GM13976 (cell line): ENCODE results near the gene SDR39U1.

Source experiments
- DNase-seq: peaks from one replicate; pipeline ENCODE4 v3.0.0; 2012; ENCODE audit warnings: low spot score
- CTCF ChIP-seq: IDR thresholded peaks from 2 replicates; pipeline ENCODE4 v1.5.1; 2012; ENCODE audit warnings: borderline replicate concordance, mild to moderate bottlenecking; ENCODE audit not compliant: insufficient read depth; ENCODE audit errors: extremely low read depth, missing control alignments, control extremely low read depth
- in situ Hi-C: fragments of 300-500 bp; cut with MboI; formaldehyde crosslinking; loops from one replicate; pipeline ENCODE4 v1.12.0; 2022; ENCODE audit warnings: low sequenced_read_pairs, mixed read lengths, inconsistent platforms; ENCODE audit not compliant: unreplicated experiment

Gene SDR39U1

GRCh38 chr14:24422694-24423601, 19.6 kb downstream of the SDR39U1 start:
- TF ChIP-seq CTCF = no peak
- no peak for DNase-seq
- in situ Hi-C loops = no loop called here

GRCh38 chr14:24422261-24422660, 20.3 kb downstream of the SDR39U1 start:
- TF ChIP-seq CTCF = no peak
- no peak for DNase-seq
- in situ Hi-C loops = no loop called here

GRCh38 chr14:24418492-24418873, 24.1 kb downstream of the SDR39U1 start:
- no peak for TF ChIP-seq CTCF
- in situ Hi-C loops = no loop called here
- no peak for DNase-seq

- in situ Hi-C loops = no loop called here
- no peak for DNase-seq
- TF ChIP-seq CTCF = no peak
These were observed 24.6 kb downstream of the SDR39U1 start for GRCh38 chr14:24417832-24418491.

GRCh38 chr14:24416932-24417619, 25.5 kb downstream of the SDR39U1 start:
- no peak for DNase-seq
- no peak for TF ChIP-seq CTCF
- in situ Hi-C loops = no loop called here

- TF ChIP-seq CTCF = no peak
- in situ Hi-C loops = no loop called here
- DNase-seq = no peak
These were observed 26.2 kb downstream of the SDR39U1 start for GRCh38 chr14:24416254-24416931.
